ENCODE measurements around the gene UBXN4.
"Not testable (repeated sequence)": the region's sequence is repeated elsewhere in the genome, so short reads cannot be mapped to it uniquely, and the experiment has no call there.

- TF ChIP-seq, protein P1, sequence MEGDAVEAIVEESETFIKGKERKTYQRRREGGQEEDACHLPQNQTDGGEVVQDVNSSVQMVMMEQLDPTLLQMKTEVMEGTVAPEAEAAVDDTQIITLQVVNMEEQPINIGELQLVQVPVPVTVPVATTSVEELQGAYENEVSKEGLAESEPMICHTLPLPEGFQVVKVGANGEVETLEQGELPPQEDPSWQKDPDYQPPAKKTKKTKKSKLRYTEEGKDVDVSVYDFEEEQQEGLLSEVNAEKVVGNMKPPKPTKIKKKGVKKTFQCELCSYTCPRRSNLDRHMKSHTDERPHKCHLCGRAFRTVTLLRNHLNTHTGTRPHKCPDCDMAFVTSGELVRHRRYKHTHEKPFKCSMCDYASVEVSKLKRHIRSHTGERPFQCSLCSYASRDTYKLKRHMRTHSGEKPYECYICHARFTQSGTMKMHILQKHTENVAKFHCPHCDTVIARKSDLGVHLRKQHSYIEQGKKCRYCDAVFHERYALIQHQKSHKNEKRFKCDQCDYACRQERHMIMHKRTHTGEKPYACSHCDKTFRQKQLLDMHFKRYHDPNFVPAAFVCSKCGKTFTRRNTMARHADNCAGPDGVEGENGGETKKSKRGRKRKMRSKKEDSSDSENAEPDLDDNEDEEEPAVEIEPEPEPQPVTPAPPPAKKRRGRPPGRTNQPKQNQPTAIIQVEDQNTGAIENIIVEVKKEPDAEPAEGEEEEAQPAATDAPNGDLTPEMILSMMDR (IDR thresholded peaks at IDR 0.05), result not testable (repeated sequence)
- TF ChIP-seq POLR2A (IDR thresholded peaks at IDR 0.05), result not testable (repeated sequence)
These were observed 66.2 kb downstream of the UBXN4 start for GRCh38 chr2:135807874-135808273.

Data from Peyer's patch (tissue), 4 donors.